Keratinocyte (primary cell): ENCODE data around the gene ASB10.

Source experiments
- CTCF ChIP-seq, 3 experiments: IDR thresholded peaks in 1 of 3; conservative IDR thresholded peaks in 1 of 3; optimal IDR thresholded peaks in 1 of 3; 2 replicates in 2 of 3; 3 replicates in 1 of 3; pipeline versions ENCODE3 to v1.5.1; 2011; ENCODE audit warnings: low read length in 3 of 3, mild to moderate bottlenecking in 3 of 3, moderate library complexity in 2 of 3, control low read depth in 1 of 3, inconsistent platforms in 1 of 3; ENCODE audit not compliant: insufficient read depth in 2 of 3; ENCODE audit errors: extremely low read depth in 1 of 3
- EZH2 ChIP-seq: IDR thresholded peaks from one replicate; pipeline ENCODE4 v1.6.1; 2012; ENCODE audit warnings: inconsistent platforms, mild to moderate bottlenecking, low read length, moderate library complexity

DNA sequence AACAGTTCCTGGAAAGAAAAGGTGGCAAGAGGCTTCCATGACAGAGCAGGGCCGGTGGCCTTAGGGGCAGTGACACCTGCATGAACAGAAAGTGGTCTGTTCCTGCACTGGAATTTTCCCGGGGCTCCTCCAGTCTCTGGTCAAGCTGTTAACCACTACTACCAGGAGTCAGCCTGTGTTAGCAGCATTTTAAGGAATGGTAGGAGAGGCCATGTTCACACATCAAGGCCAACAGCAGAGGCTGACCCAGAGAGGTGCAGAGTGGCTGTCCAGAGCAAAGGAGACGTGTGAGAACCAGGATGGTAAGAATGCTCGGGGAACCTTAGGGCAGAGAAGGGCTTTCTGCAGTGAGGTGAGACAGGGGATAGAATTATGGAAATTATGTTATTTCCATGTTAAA is 14.7 kb upstream of the ASB10 start:
- TF ChIP-seq EZH2 (no peak), CTCF (optimal IDR thresholded peaks at IDR 0.05 in 1 of 3, IDR thresholded peaks at IDR 0.05 in 1 of 3, conservative IDR thresholded peaks at IDR 0.05 in 1 of 3; ENCODE audit: extremely low read depth in 1 of 3, insufficient read depth in 2 of 3, low read length in 3 of 3) (no peak)
